NCI-H2196 (cell line): Measurements from ENCODE around the gene GLP2R.
"Not testable (repeated sequence)": the region's sequence is repeated elsewhere in the genome, so short reads cannot be mapped to it uniquely, and the experiment has no call there.

Experiments used
- DNase-seq: peaks from one replicate; lab custom pipeline; 2025; ENCODE audit not compliant: unreplicated experiment; lab: John Stamatoyannopoulos, UW

Gene GLP2R

GRCh38 chr17:9918804-9919352, 93.2 kb downstream of the GLP2R start:
- DNase-seq = no peak

- not testable (repeated sequence) for DNase-seq
Observed at GRCh38 chr17:9921216-9921615, 95.5 kb downstream of the GLP2R start.

DNA sequence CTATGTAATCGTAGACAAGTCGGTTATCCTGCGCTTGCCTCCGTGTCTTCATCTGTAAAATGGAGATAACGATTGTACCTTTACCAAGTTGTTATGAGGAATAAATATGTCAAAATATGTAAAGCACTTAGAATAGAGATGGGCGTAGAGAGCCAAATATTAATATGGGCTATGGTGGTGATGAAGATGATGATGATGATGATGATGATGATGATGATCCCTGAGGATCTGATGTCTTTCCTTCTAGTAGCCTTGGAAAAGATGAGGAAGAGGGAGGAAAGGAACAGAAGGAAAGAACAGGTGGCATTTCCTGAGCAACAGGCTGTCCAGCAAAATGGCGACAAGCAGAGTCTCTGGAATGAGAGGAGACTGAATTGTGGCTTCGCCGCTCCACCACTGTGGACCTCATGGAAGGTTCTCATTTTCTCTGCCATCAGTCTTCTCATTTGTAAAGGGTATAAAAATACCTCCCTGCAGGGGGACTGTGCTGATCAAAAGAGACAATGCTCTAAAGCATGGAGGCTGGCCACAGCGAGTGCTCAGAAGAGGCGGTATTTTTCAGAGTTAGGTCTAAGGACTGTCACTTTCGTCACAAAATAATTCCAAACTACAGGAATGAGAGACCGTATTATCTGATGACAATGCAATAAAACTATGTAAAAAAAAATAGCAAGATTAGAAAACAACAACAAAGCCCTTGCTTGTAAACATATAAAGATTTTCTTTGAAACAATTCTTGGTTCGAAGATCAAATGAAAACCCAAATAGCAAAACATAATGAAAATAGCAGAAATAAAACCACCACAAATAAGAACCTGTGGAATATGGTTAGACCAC, 96.5 kb downstream of the GLP2R start:
- no peak for DNase-seq

- DNase-seq = peak; percentile 32
Observed at GRCh38 chr17:9924735-9925191, 99.0 kb downstream of the GLP2R start.

DNA sequence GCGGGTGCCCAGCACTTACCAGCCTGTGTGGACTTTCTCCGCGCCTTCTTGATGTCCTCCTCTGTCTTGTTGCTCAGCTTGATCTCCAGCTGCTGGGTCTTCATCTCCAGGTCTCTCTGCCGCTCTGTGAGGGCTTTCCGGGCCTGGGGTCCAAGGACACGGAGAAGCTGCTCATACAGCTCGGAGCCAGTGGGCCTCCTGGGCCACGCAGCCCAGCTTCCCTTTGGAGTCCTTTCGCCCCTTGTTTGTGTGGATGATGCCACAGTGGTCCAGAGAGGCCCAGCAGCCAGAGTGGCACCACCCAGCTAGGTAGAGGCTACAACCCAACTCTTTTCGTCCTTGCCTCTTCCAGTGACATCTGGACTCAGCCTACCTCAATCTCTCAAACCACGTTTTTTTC, 99.7 kb downstream of the GLP2R start:
- no peak for DNase-seq

- no peak for DNase-seq
Observed at GRCh38 chr17:9926150-9926804, 100.6 kb downstream of the GLP2R start.

- DNase-seq = no peak
Observed at GRCh38 chr17:9928601-9929333, 103.0 kb downstream of the GLP2R start.

DNA sequence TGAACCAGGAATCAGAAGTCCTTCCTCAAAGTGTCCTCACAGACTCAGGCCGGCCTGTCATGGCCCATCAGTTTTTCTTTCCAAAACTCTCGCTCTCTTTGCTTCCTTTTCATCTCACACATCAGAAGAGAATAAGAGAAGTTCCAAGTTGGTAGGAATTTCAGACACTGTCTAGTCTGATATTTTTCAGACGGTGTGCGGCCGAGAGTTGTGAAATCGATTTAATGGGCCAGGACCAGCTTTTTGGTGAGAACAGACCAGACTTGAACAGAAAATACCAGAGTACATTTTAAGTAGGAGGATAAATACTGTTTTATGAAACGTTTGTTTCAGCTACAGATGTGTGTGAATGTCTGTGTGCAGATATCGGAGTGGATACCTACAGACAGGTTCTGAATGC, 104.1 kb downstream of the GLP2R start:
- DNase-seq = no peak

DNA sequence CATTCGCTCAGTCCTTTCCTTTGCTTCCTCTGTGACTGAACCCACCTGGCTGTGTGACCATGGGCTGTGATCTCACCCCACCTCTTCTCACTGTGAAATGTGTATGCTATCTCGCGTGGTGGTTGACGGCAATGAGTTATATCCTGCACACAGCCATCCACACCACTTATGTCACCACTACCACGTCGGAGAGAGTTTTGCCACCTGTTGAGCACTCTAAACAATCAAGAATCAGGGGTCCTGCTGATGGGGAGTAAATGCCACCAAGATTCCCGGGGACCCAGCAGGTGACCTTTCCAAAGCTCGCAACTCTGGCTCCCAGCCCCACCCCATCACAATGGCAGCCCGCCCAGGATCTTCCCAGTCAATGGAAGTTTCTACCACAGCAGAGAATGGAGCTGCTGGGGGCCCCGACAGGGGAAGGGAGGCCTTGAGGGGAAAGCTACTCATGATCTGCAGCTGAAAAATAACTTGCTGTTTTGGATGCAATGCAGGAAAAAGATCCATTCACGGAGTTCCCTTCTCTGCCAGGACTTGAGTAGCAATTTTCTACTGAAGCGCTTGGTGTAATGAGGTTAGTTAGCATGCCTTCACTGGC, 105.5 kb downstream of the GLP2R start:
- DNase-seq = no peak

DNA sequence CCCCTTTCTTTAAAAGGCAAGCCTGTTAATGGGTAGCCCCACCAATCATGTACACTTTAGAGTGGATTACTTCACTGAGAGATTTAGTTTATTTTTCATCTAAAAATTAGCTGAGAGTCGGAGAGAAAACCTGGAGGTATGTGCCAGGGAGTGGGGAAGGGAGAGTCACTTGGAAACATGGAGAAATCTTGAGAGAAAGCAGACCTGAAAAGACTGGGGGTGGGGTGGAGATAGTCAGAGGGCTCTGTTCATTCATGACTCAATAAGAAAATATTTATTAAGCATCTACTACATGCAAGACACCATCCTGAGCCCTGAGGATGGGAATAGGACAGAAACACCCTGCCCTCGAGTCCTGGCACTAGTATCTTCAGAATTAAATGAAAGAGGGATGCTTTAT, 106.8 kb downstream of the GLP2R start:
- DNase-seq = no peak

- DNase-seq = no peak
Observed at GRCh38 chr17:9934331-9934730, 108.6 kb downstream of the GLP2R start.

DNA sequence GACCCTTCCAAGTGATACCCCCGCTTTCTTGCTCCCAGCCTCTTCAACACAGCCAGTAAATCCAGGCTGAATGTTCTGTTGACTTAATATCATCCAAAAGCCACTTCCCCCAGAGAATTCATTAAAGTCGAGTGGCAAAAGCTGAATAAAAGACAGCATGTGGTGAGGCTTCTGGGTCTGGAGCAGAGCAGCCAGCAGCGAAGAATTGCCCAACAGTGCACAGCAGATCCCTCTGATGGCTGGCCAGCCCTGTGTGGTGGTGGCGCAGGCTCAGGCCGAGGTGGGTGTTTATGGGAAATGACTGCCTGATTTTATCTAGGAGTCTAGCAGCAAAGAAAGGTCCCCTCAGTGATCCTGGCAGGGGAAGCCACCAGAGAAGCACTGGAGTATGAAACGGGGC, 109.7 kb downstream of the GLP2R start:
- no peak for DNase-seq

- DNase-seq = no peak
Observed at GRCh38 chr17:9936095-9936494, 110.4 kb downstream of the GLP2R start.

- DNase-seq = no peak
Observed at GRCh38 chr17:9937241-9937761, 111.6 kb downstream of the GLP2R start.

DNA sequence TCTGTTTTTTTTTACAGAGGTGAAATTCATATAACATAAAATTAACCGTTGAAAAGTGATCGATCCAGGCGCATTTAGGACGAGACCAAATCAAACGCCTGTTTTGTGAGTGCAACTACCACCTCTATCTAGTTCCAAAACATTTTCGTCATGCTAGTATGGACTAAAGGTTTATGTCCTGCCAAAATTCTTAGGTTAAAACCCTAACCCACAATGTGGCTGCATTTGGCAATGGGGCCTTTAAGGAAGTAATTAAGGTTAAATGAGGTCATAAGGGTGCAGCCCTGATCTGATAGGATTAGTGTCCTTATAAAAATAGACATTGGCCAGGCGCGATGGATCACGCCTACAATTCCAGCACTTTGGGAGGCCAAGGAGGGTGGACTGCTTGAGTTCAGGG, 112.2 kb downstream of the GLP2R start:
- no peak for DNase-seq

DNA sequence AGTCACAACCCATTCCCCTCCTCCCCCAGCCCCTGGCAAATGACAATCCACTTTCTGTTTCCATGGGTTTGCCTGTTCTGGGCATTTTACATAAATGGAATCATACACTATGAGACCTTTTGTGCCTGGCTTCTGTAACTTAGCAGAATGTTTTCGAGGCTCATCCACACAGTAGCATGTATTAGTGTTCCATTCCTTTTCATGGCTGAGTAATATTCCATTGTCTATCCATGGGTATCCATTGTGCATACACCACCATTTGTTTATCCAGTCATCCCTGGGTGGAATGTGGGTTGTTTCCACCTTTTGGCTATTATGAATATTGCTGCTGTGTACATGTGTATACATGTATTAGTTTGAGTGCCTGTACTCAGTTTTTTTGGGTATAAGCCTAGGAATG, 113.0 kb downstream of the GLP2R start:
- DNase-seq = no peak

GRCh38 chr17:9940841-9941240, 115.1 kb downstream of the GLP2R start:
- no peak for DNase-seq

DNA sequence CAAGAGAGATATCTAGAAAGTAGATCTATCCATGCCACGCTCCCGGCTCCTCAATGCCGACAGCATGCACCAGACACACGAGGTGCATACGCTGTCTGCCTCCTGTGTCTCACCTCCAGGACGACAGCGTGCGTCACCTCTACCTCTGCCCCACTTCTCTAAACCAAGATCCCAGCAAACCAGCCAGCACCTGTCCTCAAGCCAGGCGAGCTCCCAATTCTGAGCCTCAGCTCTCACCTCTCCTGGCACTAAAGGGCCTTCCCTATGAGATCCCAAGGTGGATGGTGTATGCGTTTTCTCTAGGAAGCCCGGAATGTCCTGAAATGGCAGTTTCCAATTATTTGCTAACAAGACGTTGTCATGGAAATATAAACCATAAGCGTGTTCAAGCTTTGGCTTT, 115.6 kb downstream of the GLP2R start:
- DNase-seq = no peak
